ENCODE measurements around the gene IMMP2L. TPM values are rescaled to one million over a fixed set of nuclear protein-coding genes. Genes with fewer than 3 reads are reported as not detected.

IMMP2L gene
- total and polyA plus RNA-seq, 4 donors, result 7.3 to 21.1 (median 12.4) TPM

GRCh38 chr7:111560773-111561653 lies 1.3 kb downstream of the IMMP2L start:
- no peaks in the 10 kb centered on the region for H3K27me3 ChIP-seq (ENCODE audit: control insufficient read depth in 4 of 4, insufficient read depth in 4 of 4, low read length in 3 of 4)
- H3K9ac ChIP-seq (ENCODE audit: low read depth in 1 of 2, low read length in 2 of 2), result peak overlapping the region; percentile 88 to 92
- peaks cover 0 to 20% (median 2%) of the 10 kb centered on the region in 4 donors for H3K36me3 ChIP-seq (ENCODE audit: control insufficient read depth in 4 of 4, insufficient read depth in 3 of 4, low read depth in 1 of 4, low read length in 3 of 4)
- peak overlapping the region; percentile 79 to 91 for H3K27ac ChIP-seq (ENCODE audit: low read depth in 1 of 2, low read length in 2 of 2)
- no peaks in the 10 kb centered on the region for H3K9me3 ChIP-seq (ENCODE audit: control insufficient read depth in 4 of 4, low read length in 3 of 4)
- H3K4me3 ChIP-seq (ENCODE audit: low read depth in 1 of 3, low read length in 3 of 3), result peak overlapping the region; percentile 62 to 81 (median 68)
- 40% methylated on average over 4 of the region's 4 CpGs for WGBS
- H3K4me1 ChIP-seq (ENCODE audit: control insufficient read depth in 4 of 4, insufficient read depth in 4 of 4, low read length in 3 of 4), result peaks cover 3 to 11% (median 6%) of the 10 kb centered on the region in 4 donors
- TF ChIP-seq RXRA (IDR thresholded peaks at IDR 0.05) (no peak), ATF3 (IDR thresholded peaks at IDR 0.05) (no peak), HNF4A (conservative IDR thresholded peaks at IDR 0.05) (no peak)
- DNase-seq (ENCODE audit: low spot score), result no peak

DNA sequence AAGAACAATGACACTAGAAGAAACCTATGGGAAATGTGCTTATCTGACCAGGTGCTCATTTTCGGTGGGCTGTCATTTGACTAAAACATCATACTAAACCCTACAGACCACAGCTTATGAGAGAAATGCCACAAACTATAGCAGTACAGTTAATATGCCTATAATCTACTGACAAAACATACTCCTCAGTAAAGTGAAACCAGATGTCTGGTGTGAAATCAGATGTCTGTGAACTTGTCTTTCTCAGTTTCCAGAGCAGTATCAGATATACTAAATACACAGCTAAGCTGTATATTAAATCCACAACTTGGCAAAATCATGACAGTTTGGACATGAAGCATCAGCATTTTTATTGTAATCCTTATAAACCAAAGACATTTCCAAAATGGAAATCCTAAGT lies 3.3 kb downstream of the IMMP2L start:
- Histone ChIP-seq H3K4me1 (ENCODE audit: control insufficient read depth in 4 of 4, insufficient read depth in 4 of 4, low read length in 3 of 4) (peaks cover 3 to 11% (median 6%) of the 10 kb centered on the region in 4 donors), H3K4me3 (ENCODE audit: low read depth in 1 of 3, low read length in 3 of 3) (no peak overlapping the region), H3K27ac (ENCODE audit: low read depth in 1 of 2, low read length in 2 of 2) (no peak overlapping the region), H3K36me3 (ENCODE audit: control insufficient read depth in 4 of 4, insufficient read depth in 3 of 4, low read depth in 1 of 4, low read length in 3 of 4) (peaks cover 0 to 20% (median 6%) of the 10 kb centered on the region in 4 donors), H3K9ac (ENCODE audit: low read depth in 1 of 2, low read length in 2 of 2) (no peak overlapping the region), H3K27me3 (ENCODE audit: control insufficient read depth in 4 of 4, insufficient read depth in 4 of 4, low read length in 3 of 4) (no peaks in the 10 kb centered on the region), H3K9me3 (ENCODE audit: control insufficient read depth in 4 of 4, low read length in 3 of 4) (no peaks in the 10 kb centered on the region)
- WGBS, result 88% methylated on average over 1 of the region's 1 CpG
- DNase-seq (ENCODE audit: low spot score), result no peak
- TF ChIP-seq JUND (IDR thresholded peaks at IDR 0.05), result no peak
- TF ChIP-seq TAF1 (conservative IDR thresholded peaks at IDR 0.05), result no peak
- TF ChIP-seq YY1 (IDR thresholded peaks at IDR 0.05), result no peak
- TF ChIP-seq HNF4G (IDR thresholded peaks at IDR 0.05), result no peak
- TF ChIP-seq, protein P1, sequence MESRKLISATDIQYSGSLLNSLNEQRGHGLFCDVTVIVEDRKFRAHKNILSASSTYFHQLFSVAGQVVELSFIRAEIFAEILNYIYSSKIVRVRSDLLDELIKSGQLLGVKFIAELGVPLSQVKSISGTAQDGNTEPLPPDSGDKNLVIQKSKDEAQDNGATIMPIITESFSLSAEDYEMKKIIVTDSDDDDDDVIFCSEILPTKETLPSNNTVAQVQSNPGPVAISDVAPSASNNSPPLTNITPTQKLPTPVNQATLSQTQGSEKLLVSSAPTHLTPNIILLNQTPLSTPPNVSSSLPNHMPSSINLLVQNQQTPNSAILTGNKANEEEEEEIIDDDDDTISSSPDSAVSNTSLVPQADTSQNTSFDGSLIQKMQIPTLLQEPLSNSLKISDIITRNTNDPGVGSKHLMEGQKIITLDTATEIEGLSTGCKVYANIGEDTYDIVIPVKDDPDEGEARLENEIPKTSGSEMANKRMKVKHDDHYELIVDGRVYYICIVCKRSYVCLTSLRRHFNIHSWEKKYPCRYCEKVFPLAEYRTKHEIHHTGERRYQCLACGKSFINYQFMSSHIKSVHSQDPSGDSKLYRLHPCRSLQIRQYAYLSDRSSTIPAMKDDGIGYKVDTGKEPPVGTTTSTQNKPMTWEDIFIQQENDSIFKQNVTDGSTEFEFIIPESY (IDR thresholded peaks at IDR 0.05), result no peak
- TF ChIP-seq, protein P2, sequence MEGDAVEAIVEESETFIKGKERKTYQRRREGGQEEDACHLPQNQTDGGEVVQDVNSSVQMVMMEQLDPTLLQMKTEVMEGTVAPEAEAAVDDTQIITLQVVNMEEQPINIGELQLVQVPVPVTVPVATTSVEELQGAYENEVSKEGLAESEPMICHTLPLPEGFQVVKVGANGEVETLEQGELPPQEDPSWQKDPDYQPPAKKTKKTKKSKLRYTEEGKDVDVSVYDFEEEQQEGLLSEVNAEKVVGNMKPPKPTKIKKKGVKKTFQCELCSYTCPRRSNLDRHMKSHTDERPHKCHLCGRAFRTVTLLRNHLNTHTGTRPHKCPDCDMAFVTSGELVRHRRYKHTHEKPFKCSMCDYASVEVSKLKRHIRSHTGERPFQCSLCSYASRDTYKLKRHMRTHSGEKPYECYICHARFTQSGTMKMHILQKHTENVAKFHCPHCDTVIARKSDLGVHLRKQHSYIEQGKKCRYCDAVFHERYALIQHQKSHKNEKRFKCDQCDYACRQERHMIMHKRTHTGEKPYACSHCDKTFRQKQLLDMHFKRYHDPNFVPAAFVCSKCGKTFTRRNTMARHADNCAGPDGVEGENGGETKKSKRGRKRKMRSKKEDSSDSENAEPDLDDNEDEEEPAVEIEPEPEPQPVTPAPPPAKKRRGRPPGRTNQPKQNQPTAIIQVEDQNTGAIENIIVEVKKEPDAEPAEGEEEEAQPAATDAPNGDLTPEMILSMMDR (IDR thresholded peaks at IDR 0.05; ENCODE audit: low read depth, low read length, missing input control), result no peak

GRCh38 chr7:111556977-111557376 lies 5.3 kb downstream of the IMMP2L start:
- Histone ChIP-seq H3K4me1 (ENCODE audit: control insufficient read depth in 4 of 4, insufficient read depth in 4 of 4, low read length in 3 of 4) (peaks cover 3 to 11% (median 5%) of the 10 kb centered on the region in 4 donors), H3K9me3 (ENCODE audit: control insufficient read depth in 4 of 4, low read length in 3 of 4) (no peaks in the 10 kb centered on the region), H3K36me3 (ENCODE audit: control insufficient read depth in 4 of 4, insufficient read depth in 3 of 4, low read depth in 1 of 4, low read length in 3 of 4) (peaks cover 0 to 21% (median 13%) of the 10 kb centered on the region in 4 donors), H3K4me3 (ENCODE audit: low read depth in 1 of 3, low read length in 3 of 3) (no peak overlapping the region), H3K27me3 (ENCODE audit: control insufficient read depth in 4 of 4, insufficient read depth in 4 of 4, low read length in 3 of 4) (no peaks in the 10 kb centered on the region), H3K27ac (ENCODE audit: low read depth in 1 of 2, low read length in 2 of 2) (no peak overlapping the region), H3K9ac (ENCODE audit: low read depth in 1 of 2, low read length in 2 of 2) (no peak overlapping the region)
- no peak for DNase-seq (ENCODE audit: low spot score)
- TF ChIP-seq EGR1 (IDR thresholded peaks at IDR 0.05; ENCODE audit: low read depth in 2 of 2), result no peak
- TF ChIP-seq, protein P2 (IDR thresholded peaks at IDR 0.05; ENCODE audit: low read depth, low read length, missing input control), result no peak
- no peak for TF ChIP-seq ATF3 (IDR thresholded peaks at IDR 0.05)
- no peak for TF ChIP-seq GABPA (IDR thresholded peaks at IDR 0.05 in 1 of 2, conservative IDR thresholded peaks at IDR 0.05 in 1 of 2)
- TF ChIP-seq, protein P1 (IDR thresholded peaks at IDR 0.05), result no peak
- TF ChIP-seq JUND (IDR thresholded peaks at IDR 0.05), result no peak
- TF ChIP-seq FOXA1 (IDR thresholded peaks at IDR 0.05), result no peak
- no peak for TF ChIP-seq HNF4A (conservative IDR thresholded peaks at IDR 0.05)
- no peak for TF ChIP-seq RAD21 (IDR thresholded peaks at IDR 0.05)

All from liver (tissue), 9 donors.